Progenitor cell of endocrine pancreas (in vitro differentiated cells): Measurements from ENCODE around the gene LSM7. TPM values are rescaled to one million over a fixed set of nuclear protein-coding genes. Genes with fewer than 3 reads are reported as not detected.
A peak's percentile ranks its signal among the peaks of the same experiment; 100 is the strongest.

Experiments used
- DNase-seq: peaks from one replicate; pipeline ENCODE4 v3.0.0; 2021; ENCODE audit warnings: low spot score; ENCODE audit not compliant: unreplicated experiment
- H3K27ac Mint-ChIP-seq: 2 replicates; pipeline ENCODE4 v1.8.0; 2021; ENCODE audit warnings: mild to moderate bottlenecking, moderate library complexity, mixed read lengths
- H3K27me3 Mint-ChIP-seq: 2 replicates; pipeline ENCODE4 v1.8.0; 2021; ENCODE audit warnings: mixed read lengths
- H3K36me3 Mint-ChIP-seq: 2 replicates; pipeline ENCODE4 v1.8.0; 2022; ENCODE audit warnings: mixed read lengths; ENCODE audit not compliant: insufficient read depth
- H3K4me1 Mint-ChIP-seq: 2 replicates; pipeline ENCODE4 v1.8.0; 2021; ENCODE audit warnings: low read depth, mixed read lengths
- H3K4me3 Mint-ChIP-seq: 2 replicates; pipeline ENCODE4 v1.8.0; 2021; ENCODE audit warnings: low read depth, mild to moderate bottlenecking, moderate library complexity, mixed read lengths
- H3K9me3 Mint-ChIP-seq: 2 replicates; pipeline ENCODE4 v1.8.0; 2021; ENCODE audit warnings: low read depth, mixed read lengths
- total RNA-seq: library from RNA; stranded (reverse); gene quantifications from 2 replicates; pipeline ENCODE4 v1.2.1, GENCODE V29; 2021
- TF ChIP-seq, protein P1 (sequence below): fragments of 200-600 bp; sonication (generic); IDR thresholded peaks from one replicate; pipeline ENCODE4 v1.5.0; 2021; ENCODE audit warnings: antibody characterized with exemption, mild to moderate bottlenecking; ENCODE audit not compliant: unreplicated experiment

The LSM7 gene
- total RNA-seq, 1 donor from 2014 or later: 126 TPM

DNA sequence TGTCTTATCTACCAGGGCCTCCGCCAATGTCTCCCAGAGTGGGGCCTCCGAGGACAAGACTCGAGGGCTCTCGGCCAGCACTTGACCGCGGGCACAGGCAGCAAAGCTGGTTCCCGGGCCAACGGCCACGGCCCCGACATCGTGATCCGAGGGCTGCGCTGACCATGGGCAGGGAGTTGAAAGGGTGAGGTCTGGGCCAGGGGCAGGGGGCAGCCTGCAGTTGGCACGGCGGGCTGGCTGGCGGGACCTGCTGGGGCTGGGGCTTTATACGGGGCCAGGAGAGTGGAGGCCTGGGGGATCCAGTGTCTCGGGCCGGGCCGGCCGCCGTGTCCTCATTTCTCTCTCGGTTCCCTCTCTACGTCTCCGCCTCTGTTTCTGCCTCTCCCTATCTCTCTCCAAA, 10.6 kb downstream of the LSM7 start:
- DNase-seq: no peak
- Mint-ChIP-seq H3K4me1 (no peaks in the 10 kb centered on the region), H3K36me3 (peaks cover 3% of the 10 kb centered on the region), H3K9me3 (peaks cover 5% of the 10 kb centered on the region), H3K27me3 (peaks cover 19% of the 10 kb centered on the region), H3K4me3 (no peak overlapping the region), H3K27ac (no peak overlapping the region)
- TF ChIP-seq, protein P1, sequence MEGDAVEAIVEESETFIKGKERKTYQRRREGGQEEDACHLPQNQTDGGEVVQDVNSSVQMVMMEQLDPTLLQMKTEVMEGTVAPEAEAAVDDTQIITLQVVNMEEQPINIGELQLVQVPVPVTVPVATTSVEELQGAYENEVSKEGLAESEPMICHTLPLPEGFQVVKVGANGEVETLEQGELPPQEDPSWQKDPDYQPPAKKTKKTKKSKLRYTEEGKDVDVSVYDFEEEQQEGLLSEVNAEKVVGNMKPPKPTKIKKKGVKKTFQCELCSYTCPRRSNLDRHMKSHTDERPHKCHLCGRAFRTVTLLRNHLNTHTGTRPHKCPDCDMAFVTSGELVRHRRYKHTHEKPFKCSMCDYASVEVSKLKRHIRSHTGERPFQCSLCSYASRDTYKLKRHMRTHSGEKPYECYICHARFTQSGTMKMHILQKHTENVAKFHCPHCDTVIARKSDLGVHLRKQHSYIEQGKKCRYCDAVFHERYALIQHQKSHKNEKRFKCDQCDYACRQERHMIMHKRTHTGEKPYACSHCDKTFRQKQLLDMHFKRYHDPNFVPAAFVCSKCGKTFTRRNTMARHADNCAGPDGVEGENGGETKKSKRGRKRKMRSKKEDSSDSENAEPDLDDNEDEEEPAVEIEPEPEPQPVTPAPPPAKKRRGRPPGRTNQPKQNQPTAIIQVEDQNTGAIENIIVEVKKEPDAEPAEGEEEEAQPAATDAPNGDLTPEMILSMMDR: no peak

DNA sequence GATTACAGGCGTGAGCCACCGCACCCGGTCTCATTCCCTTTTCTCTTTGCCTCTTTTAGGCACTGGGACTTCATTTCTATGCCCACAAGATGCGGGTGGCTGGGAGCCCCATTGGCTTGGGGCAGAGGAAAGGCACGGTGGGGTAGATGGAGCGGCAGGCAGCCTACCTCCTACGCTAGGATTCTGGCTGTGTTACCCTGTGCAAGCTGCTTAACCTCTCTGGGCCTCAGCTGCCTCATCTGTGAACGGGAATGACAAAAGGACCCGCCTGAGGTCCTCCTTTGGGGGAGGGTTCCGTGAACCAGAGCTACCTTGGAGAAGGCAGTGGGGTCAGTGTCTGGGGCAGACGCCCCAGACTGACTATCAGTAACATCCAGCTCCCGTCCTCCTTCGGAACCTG, 11.1 kb downstream of the LSM7 start:
- DNase-seq: no peak
- Mint-ChIP-seq H3K4me1 (no peaks in the 10 kb centered on the region), H3K4me3 (no peak overlapping the region)

DNA sequence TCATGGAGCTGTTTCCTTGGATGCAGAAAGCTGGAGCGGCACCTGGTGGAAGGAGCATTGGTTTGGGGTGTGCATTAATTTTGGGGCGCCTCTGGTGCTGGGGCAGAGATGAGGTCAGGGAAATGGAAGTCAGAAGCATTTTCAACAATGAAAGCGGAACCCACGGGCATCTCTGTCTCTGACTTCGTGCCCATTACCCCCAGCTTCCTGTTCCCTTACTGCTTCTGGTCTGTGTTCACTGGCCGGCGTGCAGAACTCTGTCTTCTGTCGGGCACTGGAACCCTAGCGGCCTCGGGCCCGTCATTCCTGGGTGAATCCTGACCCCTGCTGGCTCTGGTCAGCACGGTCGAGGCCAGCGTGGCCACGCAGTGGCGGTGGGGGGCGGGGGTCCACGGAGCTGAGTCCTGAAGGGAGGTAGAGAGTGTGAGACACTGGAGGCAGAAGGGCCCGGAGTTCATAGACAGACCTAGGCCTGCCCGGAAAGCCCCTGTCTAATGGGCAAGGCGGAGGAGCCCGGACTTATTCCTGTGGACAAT, 12.5 kb downstream of the LSM7 start:
- Mint-ChIP-seq H3K27ac (no peak overlapping the region), H3K4me1 (no peaks in the 10 kb centered on the region), H3K36me3 (peaks cover 3% of the 10 kb centered on the region), H3K4me3 (no peak overlapping the region), H3K9me3 (peaks cover 5% of the 10 kb centered on the region), H3K27me3 (peaks cover 19% of the 10 kb centered on the region)
- TF ChIP-seq, protein P1: peak; percentile 68
- DNase-seq: peak; percentile 53

More for the DNA sequence above, 11.1 kb downstream of the LSM7 start:
- Mint-ChIP-seq H3K27ac (no peak overlapping the region), H3K27me3 (peaks cover 19% of the 10 kb centered on the region), H3K9me3 (peaks cover 5% of the 10 kb centered on the region), H3K36me3 (peaks cover 3% of the 10 kb centered on the region)
- TF ChIP-seq, protein P1: no peak

DNA sequence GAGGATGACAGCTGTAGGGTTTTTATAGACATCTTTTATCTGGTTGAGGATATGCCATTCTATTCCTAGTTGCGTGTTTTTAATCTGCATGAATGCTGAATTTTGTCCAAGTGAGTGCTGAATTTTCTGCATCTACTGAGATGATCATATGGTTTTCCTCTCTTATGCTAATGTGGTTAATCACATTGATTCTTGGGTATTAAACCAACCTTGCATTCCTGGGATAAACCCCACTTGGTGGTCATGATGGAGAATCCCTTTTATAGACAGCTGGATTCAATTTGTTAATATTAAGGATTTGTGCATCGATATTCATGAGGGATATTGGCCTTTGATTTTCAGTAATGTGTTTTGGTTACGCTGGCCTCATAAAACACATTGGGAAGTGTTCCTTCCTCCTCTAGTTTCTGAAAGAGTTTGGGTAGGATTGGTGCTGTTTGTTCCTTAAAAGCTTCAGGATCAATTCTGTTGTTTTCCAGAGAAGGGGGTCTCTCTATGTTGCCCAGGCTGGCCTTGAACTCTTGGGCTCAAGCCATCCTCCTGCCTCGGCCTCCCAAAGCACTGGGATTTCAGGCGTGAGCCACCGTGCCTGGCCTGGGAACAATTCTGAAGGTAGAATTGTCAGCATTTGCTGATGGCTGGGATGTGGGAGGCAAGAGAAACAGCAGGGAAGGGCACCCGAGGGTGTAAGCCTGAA, 13.1 kb downstream of the LSM7 start:
- Mint-ChIP-seq H3K4me3 (no peak overlapping the region), H3K4me1 (no peaks in the 10 kb centered on the region), H3K27me3 (peaks cover 19% of the 10 kb centered on the region), H3K27ac (no peak overlapping the region), H3K36me3 (peaks cover 3% of the 10 kb centered on the region), H3K9me3 (peaks cover 5% of the 10 kb centered on the region)
- DNase-seq: no peak
- TF ChIP-seq, protein P1: no peak

GRCh38 chr19:2312820-2313501, 15.4 kb downstream of the LSM7 start:
- Mint-ChIP-seq H3K36me3 (peaks cover 3% of the 10 kb centered on the region), H3K27me3 (peaks cover 37% of the 10 kb centered on the region), H3K9me3 (peaks cover 5% of the 10 kb centered on the region), H3K4me3 (no peak overlapping the region), H3K27ac (no peak overlapping the region), H3K4me1 (no peaks in the 10 kb centered on the region)
- TF ChIP-seq, protein P1: no peak
- no peak for DNase-seq
